SK-N-SH (cell line): Measurements from ENCODE around the gene TMEM223. TPM values are rescaled to one million over a fixed set of nuclear protein-coding genes. Genes with fewer than 3 reads are reported as not detected.

Source experiments
- CTCF ChIA-PET: fragments of 300-600, 350-600 bp; formaldehyde crosslinking; extraction: SDS; loops from one replicate; lab custom pipeline; 2021; lab: Yijun Ruan, JAX
- POLR2A ChIA-PET: fragments of 350-600 bp; sonication (Branson Sonifier 250); formaldehyde crosslinking; extraction: SDS; loops from one replicate; lab custom pipeline; 2020; ENCODE audit warnings: antibody characterized with exemption, inconsistent platforms; lab: Yijun Ruan, JAX
- DNase-seq: peaks from one replicate; pipeline ENCODE4 v3.0.0; 2012
- H2AFZ ChIP-seq: fragments of 200-600 bp; sonication (generic); 2 replicates; pipeline ENCODE4 v1.8.1; 2016; ENCODE audit warnings: antibody characterized with exemption, mild to moderate bottlenecking, low read depth
- H3F3A ChIP-seq: fragments of 200-600 bp; sonication (generic); replicated peaks from 2 replicates; pipeline ENCODE3; 2016; ENCODE audit warnings: antibody characterized with exemption, mild to moderate bottlenecking; ENCODE audit not compliant: insufficient read depth
- H3K27ac ChIP-seq, 2 experiments: fragments of 200-500 bp in 1 of 2; fragments of 200-600 bp in 1 of 2; sonication (Bioruptor generic) in 1 of 2; sonication (generic), shearing (Covaris generic) in 1 of 2; 2 replicates each; pipeline versions ENCODE4 v1.5.1 to v1.6.1; 2014 to 2016; ENCODE audit warnings: low read depth in 2 of 2, inconsistent platforms in 1 of 2, low read length in 1 of 2, mild to moderate bottlenecking in 1 of 2, mixed read lengths in 1 of 2
- H3K27me3 ChIP-seq: fragments of 200-600 bp; sonication (generic), shearing (Covaris generic); 2 replicates; pipeline ENCODE4 v1.6.1; 2016; ENCODE audit warnings: mixed run types; ENCODE audit not compliant: insufficient read depth
- H3K36me3 ChIP-seq, 2 experiments: fragments of 200-500 bp in 1 of 2; fragments of 200-600 bp in 1 of 2; sonication (Bioruptor generic) in 1 of 2; sonication (generic) in 1 of 2; replicated peaks in 1 of 2; 2 replicates each; pipeline versions ENCODE3 to v1.5.1; 2014 to 2016; ENCODE audit warnings: low read length in 1 of 2, mild to moderate bottlenecking in 1 of 2; ENCODE audit not compliant: insufficient read depth in 2 of 2, control insufficient read depth in 1 of 2
- H3K4me1 ChIP-seq, 2 experiments: fragments of 200-500 bp in 1 of 2; fragments of 200-600 bp in 1 of 2; sonication (Bioruptor generic) in 1 of 2; sonication (generic), shearing (Covaris generic) in 1 of 2; 2 replicates each; pipeline versions ENCODE4 v1.5.1 to v1.6.1; 2014 to 2016; ENCODE audit warnings: low read depth in 1 of 2, low read length in 1 of 2, mixed run types in 1 of 2; ENCODE audit not compliant: insufficient read depth in 2 of 2, control insufficient read depth in 1 of 2
- H3K4me2 ChIP-seq: fragments of 200-600 bp; sonication (generic), shearing (Covaris generic); 2 replicates; pipeline ENCODE4 v1.6.1; 2017; ENCODE audit warnings: mixed run types
- H3K4me3 ChIP-seq, 2 experiments: fragments of 200-500 bp in 1 of 2; fragments of 200-600 bp in 1 of 2; sonication (Bioruptor generic) in 1 of 2; sonication (generic), shearing (Covaris generic) in 1 of 2; 2 replicates each; pipeline versions ENCODE4 v1.5.1 to v1.8.1; 2014 to 2016; ENCODE audit warnings: low read depth in 2 of 2, inconsistent platforms in 1 of 2, low read length in 1 of 2, mild to moderate bottlenecking in 1 of 2, mixed read lengths in 1 of 2, moderate library complexity in 1 of 2
- H3K79me2 ChIP-seq: fragments of 200-600 bp; sonication (generic); 2 replicates; pipeline ENCODE4 v1.8.1; 2017; ENCODE audit warnings: mild to moderate bottlenecking; ENCODE audit not compliant: insufficient read depth
- H3K9ac ChIP-seq: fragments of 200-600 bp; sonication (generic); 2 replicates; pipeline ENCODE4 v1.6.1; 2017; ENCODE audit warnings: mixed run types
- H3K9me2 ChIP-seq: fragments of 200-600 bp; sonication (generic); 2 replicates; pipeline ENCODE4 v1.6.1; 2017; ENCODE audit warnings: mixed run types
- H3K9me3 ChIP-seq: fragments of 200-600 bp; sonication (generic); 2 replicates; pipeline ENCODE4 v1.6.1; 2017; ENCODE audit warnings: mixed run types, mild to moderate bottlenecking, moderate library complexity
- H4K20me1 ChIP-seq: fragments of 200-600 bp; sonication (generic); 2 replicates; pipeline ENCODE4 v1.6.1; 2017; ENCODE audit warnings: mild to moderate bottlenecking, mixed run types; ENCODE audit not compliant: insufficient read depth
- ELF1 ChIP-seq: IDR thresholded peaks from 2 replicates; pipeline ENCODE4 v1.4.0; 2012
- EZH2phosphoT487 ChIP-seq: fragments of 200-600 bp; sonication (generic); IDR thresholded peaks from 2 replicates; pipeline ENCODE4 v1.6.1; 2017; ENCODE audit warnings: low read depth, mixed run types, mild to moderate bottlenecking, antibody characterized with exemption, moderate library complexity, borderline replicate concordance
- GABPA ChIP-seq: IDR thresholded peaks from 2 replicates; pipeline ENCODE4 v1.4.0; 2012; ENCODE audit warnings: low read depth, mild to moderate bottlenecking
- GATA2 ChIP-seq: sonication (generic); formaldehyde crosslinking; IDR thresholded peaks from 2 replicates; pipeline ENCODE4 v1.5.0; 2020; ENCODE audit warnings: mild to moderate bottlenecking, missing genetic modification reagents
- IRF3 ChIP-seq: fragments of 150-350 bp; IDR thresholded peaks from 2 replicates; pipeline ENCODE4 v1.6.1; 2016; ENCODE audit warnings: mild to moderate bottlenecking, low read depth, low read length
- JUND ChIP-seq: IDR thresholded peaks from 2 replicates; pipeline ENCODE4 v1.4.0; 2012
- MEF2A ChIP-seq: IDR thresholded peaks from 2 replicates; pipeline ENCODE4 v1.4.0; 2012; ENCODE audit warnings: low read depth, borderline replicate concordance
- RAD21 ChIP-seq: IDR thresholded peaks from 2 replicates; pipeline ENCODE4 v1.6.1; 2012; ENCODE audit warnings: mild to moderate bottlenecking, low read length
- RFX5 ChIP-seq: IDR thresholded peaks from 2 replicates; pipeline ENCODE4 v1.6.1; 2012; ENCODE audit warnings: mild to moderate bottlenecking, improper control_type of control experiment, low read length
- SMC3 ChIP-seq: IDR thresholded peaks from 2 replicates; pipeline ENCODE4 v1.6.1; 2012; ENCODE audit warnings: low read depth, low read length, improper control_type of control experiment
- WGBS: methylation state at CpG from one replicate; pipeline ENCODE4 v1.1.6; 2017; ENCODE audit warnings: low lambda C conversion rate; 5-methylcytosine and 5-hydroxymethylcytosine counted together
- polyA plus RNA-seq, 3 experiments: library from polyadenylated mRNA; depleted of rRNA; stranded (reverse); fragments of >200 nt; gene quantifications; 2 replicates each; pipeline ENCODE4 v1.2.3, GENCODE V29; 2012
- TF ChIP-seq, protein P1 (sequence below): IDR thresholded peaks from 2 replicates; pipeline ENCODE4 v1.6.1; 2012; ENCODE audit warnings: mild to moderate bottlenecking, low read depth, low read length, moderate library complexity

Gene TMEM223
- polyA plus RNA-seq, 1 of the 3 experiments (the other 2 are of a cell fraction), result 30.4 TPM

GRCh38 chr11:62805076-62805892 is 13.5 kb upstream of the TMEM223 start, which contains the start of gene NXF1 (continued):
- 0 out of 2 replicates have a peak, but pooled peaks have one; percentile 12 for TF ChIP-seq IRF3
- TF ChIP-seq SMC3, result no peak
- TF ChIP-seq, protein P1, sequence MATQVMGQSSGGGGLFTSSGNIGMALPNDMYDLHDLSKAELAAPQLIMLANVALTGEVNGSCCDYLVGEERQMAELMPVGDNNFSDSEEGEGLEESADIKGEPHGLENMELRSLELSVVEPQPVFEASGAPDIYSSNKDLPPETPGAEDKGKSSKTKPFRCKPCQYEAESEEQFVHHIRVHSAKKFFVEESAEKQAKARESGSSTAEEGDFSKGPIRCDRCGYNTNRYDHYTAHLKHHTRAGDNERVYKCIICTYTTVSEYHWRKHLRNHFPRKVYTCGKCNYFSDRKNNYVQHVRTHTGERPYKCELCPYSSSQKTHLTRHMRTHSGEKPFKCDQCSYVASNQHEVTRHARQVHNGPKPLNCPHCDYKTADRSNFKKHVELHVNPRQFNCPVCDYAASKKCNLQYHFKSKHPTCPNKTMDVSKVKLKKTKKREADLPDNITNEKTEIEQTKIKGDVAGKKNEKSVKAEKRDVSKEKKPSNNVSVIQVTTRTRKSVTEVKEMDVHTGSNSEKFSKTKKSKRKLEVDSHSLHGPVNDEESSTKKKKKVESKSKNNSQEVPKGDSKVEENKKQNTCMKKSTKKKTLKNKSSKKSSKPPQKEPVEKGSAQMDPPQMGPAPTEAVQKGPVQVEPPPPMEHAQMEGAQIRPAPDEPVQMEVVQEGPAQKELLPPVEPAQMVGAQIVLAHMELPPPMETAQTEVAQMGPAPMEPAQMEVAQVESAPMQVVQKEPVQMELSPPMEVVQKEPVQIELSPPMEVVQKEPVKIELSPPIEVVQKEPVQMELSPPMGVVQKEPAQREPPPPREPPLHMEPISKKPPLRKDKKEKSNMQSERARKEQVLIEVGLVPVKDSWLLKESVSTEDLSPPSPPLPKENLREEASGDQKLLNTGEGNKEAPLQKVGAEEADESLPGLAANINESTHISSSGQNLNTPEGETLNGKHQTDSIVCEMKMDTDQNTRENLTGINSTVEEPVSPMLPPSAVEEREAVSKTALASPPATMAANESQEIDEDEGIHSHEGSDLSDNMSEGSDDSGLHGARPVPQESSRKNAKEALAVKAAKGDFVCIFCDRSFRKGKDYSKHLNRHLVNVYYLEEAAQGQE, result peak; percentile 50; the same call in 1 of the 2 replicates
- TF ChIP-seq GABPA, result no peak
- peak; percentile 24; the same call in 1 of the 2 replicates for TF ChIP-seq ELF1
- no peak for TF ChIP-seq EZH2phosphoT487
- TF ChIP-seq JUND, result no peak
- TF ChIP-seq GATA2 (CRISPR knock-in tag), result no peak

DNA sequence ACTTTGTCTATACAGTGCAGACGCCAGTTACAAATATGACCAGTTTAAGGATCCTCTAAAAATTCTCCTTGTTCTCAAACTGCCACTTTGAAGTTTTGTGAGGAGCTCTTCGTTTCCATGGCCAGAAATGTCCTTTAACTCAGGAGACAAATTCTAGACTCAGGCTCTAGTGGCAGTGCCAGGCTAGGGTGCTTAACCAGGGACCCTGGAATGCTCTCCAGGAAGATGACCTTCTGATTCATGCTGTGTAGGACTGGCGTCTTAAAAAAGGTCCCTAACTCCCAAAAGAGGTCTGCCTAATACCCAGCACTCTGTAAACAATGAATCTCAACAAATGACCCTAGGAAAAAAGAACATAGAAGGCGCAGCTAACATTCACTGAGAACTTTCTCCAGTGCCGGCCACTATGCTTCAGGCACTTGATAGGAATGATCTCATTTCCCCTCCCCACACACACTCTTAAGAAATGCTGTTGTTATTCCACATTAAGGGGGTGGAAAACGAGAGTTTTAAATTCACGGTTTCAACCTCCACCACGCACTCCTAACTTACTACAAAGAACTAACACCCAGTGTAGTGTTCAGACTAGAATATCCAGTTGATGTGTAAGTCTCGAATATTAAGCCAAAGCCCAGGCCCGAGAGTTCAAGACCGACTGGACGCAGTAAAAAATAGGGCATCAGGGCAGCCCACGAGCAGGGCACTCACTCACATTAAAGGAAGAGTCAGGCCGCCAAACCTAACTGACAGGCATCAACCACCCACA is 12.7 kb upstream of the TMEM223 start:
- no peak for TF ChIP-seq RAD21
- no peak for TF ChIP-seq MEF2A
- TF ChIP-seq EZH2phosphoT487, result no peak
- no peak for TF ChIP-seq RFX5
- Histone ChIP-seq H3K27me3 (no peaks in the 10 kb centered on the region), H3K9ac (peak overlapping the region; percentile 93), H4K20me1 (peaks cover 16% of the 10 kb centered on the region), H3K79me2 (peaks cover 41% of the 10 kb centered on the region), H3K4me1 (peaks cover 8 to 18% of the 10 kb centered on the region in 2 experiments), H3K27ac (peak overlapping the region; percentile 75 to 83), H3K4me3 (peak overlapping the region; percentile 91 to 94), H3K9me2 (no peaks in the 10 kb centered on the region), H2AFZ (peak overlapping the region; percentile 52; the same call in 1 of the 2 replicates), H3F3A (peaks cover 21% of the 10 kb centered on the region), H3K4me2 (peak overlapping the region; percentile 92), H3K36me3 (peaks cover 38 to 43% of the 10 kb centered on the region in 2 experiments), H3K9me3 (no peaks in the 10 kb centered on the region)
- WGBS, result 3% methylated on average over 14 of the region's 14 CpGs
- no peak for DNase-seq
- ChIA-PET CTCF (interaction anchor here (0.7 to 2.5 kb wide), 3 partner anchors 18 to 51 kb away, joined by 3 to 12 read pairs (median 3); partner anchors contain the start of genes TMEM179B and ZBTB3), POLR2A (interaction anchor here (0.9 to 1.1 kb wide), 4 partner anchors 8 to 51 kb away, joined by 3 to 5 read pairs (median 4); no protein-coding TSS in a partner anchor)
